HEK293T (cell line): Measurements from ENCODE around the gene BTBD10.

ENCODE experiments used
- BHLHE40 ChIP-seq: fragments of 450-650 bp; IDR thresholded peaks from 2 replicates; pipeline ENCODE4 v1.6.1; 2016; ENCODE audit warnings: mild to moderate bottlenecking, moderate library complexity, borderline replicate concordance
- ELF4 ChIP-seq: fragments of 450-650 bp; IDR thresholded peaks from 2 replicates; pipeline ENCODE4 v1.6.1; 2017; ENCODE audit warnings: antibody characterized with exemption
- FOXA1 ChIP-seq: fragments of 450-650 bp; IDR thresholded peaks from 2 replicates; pipeline ENCODE4 v1.6.1; 2016; ENCODE audit warnings: mild to moderate bottlenecking
- FOXK2 ChIP-seq: fragments of 450-650 bp; IDR thresholded peaks from 2 replicates; pipeline ENCODE4 v1.6.1; 2016; ENCODE audit warnings: mild to moderate bottlenecking
- FOXM1 ChIP-seq: fragments of 450-650 bp; IDR thresholded peaks from 2 replicates; pipeline ENCODE4 v1.6.1; 2017; ENCODE audit warnings: mild to moderate bottlenecking, borderline replicate concordance
- HDGF ChIP-seq: fragments of 450-650 bp; IDR thresholded peaks from 2 replicates; pipeline ENCODE4 v1.6.1; 2017; ENCODE audit warnings: antibody characterized with exemption, borderline replicate concordance
- LEF1 ChIP-seq: fragments of 450-650 bp; IDR thresholded peaks from 2 replicates; pipeline ENCODE4 v1.6.1; 2017; ENCODE audit warnings: mild to moderate bottlenecking, borderline replicate concordance
- SP1 ChIP-seq: fragments of 450-650 bp; IDR thresholded peaks from 2 replicates; pipeline ENCODE4 v1.6.1; 2017
- SUZ12 ChIP-seq: fragments of 450-650 bp; IDR thresholded peaks from 2 replicates; pipeline ENCODE4 v1.6.1; 2016; ENCODE audit warnings: mild to moderate bottlenecking
- TARDBP ChIP-seq: fragments of 450-650 bp; IDR thresholded peaks from 2 replicates; pipeline ENCODE4 v1.6.1; 2016
- TF ChIP-seq, protein P1 (sequence below): fragments of 450-650 bp; IDR thresholded peaks from 2 replicates; pipeline ENCODE4 v1.6.1; 2016

DNA sequence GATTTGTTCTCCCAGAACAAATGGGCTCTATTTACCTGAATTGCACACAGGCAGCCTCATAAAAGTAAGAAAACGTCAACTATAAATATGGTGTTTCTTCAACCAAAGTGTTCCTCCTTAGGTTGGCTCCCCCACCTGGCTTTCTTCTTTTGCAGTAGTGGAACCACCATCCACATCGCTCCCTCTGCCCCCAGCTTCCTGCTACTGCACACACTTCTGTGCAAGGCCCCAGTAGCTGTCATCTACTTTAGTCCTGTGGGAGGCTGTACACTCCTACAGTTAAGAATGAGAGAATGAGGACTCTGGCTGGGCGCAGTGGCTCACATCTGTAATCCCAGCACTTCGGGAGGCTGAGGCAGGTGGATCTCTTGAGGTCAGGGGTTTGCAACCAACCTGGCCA is 95.9 kb downstream of the BTBD10 start:
- no peak for TF ChIP-seq FOXK2
- no peak for TF ChIP-seq SP1
- TF ChIP-seq BHLHE40: no peak
- no peak for TF ChIP-seq FOXM1
- no peak for TF ChIP-seq FOXA1
- TF ChIP-seq TARDBP: no peak
- no peak for TF ChIP-seq SUZ12
- TF ChIP-seq ELF4: no peak
- TF ChIP-seq LEF1: no peak
- TF ChIP-seq HDGF: no peak
- TF ChIP-seq, protein P1, sequence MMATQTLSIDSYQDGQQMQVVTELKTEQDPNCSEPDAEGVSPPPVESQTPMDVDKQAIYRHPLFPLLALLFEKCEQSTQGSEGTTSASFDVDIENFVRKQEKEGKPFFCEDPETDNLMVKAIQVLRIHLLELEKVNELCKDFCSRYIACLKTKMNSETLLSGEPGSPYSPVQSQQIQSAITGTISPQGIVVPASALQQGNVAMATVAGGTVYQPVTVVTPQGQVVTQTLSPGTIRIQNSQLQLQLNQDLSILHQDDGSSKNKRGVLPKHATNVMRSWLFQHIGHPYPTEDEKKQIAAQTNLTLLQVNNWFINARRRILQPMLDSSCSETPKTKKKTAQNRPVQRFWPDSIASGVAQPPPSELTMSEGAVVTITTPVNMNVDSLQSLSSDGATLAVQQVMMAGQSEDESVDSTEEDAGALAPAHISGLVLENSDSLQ: no peak
